K562 (cell line): ENCODE data around the gene SIMC1. TPM values are rescaled to one million over a fixed set of nuclear protein-coding genes. Genes with fewer than 3 reads are reported as not detected.

ENCODE experiments used
- ATAC-seq: fragments of 200-7000 bp; cut with Tn5 transposase; 3 replicates; pipeline ENCODE4 v1.9.1; 2020; ENCODE audit warnings: moderate library complexity
- BruUV-seq: library from RNA; stranded (reverse); fragments of 400-500 nt; replicated peaks from 2 replicates; lab custom pipeline; 2021; lab: Mats Ljungman, UMichigan
- CTCF ChIA-PET: fragments of 300-600 bp; formaldehyde crosslinking; extraction: SDS; loops from one replicate; lab custom pipeline; 2021; ENCODE audit warnings: low intra/inter-chr PET ratio; lab: Yijun Ruan, JAX
- POLR2A ChIA-PET: fragments of 300-600, 350-650 bp; sonication (Branson Sonifier 250); formaldehyde crosslinking; extraction: SDS; loops from one replicate; lab custom pipeline; 2021; ENCODE audit warnings: antibody characterized with exemption, inconsistent platforms; lab: Yijun Ruan, JAX
- DNase-seq, 4 experiments: peaks; one replicate each; pipeline versions ENCODE4 v3.0.0 to v3.0.0-alpha.2; 2011 to 2018; ENCODE audit warnings: low spot score in 3 of 4, mixed read lengths in 3 of 4; ENCODE audit errors: extremely low read depth in 1 of 4
- FAIRE-seq: peaks from 2 replicates; lab custom pipeline; 2011; peaks lifted over from hg19 to GRCh38; lab: Jason Lieb, UNC
- H2AFZ ChIP-seq: 2 replicates; pipeline ENCODE4 v1.6.0; 2011; ENCODE audit warnings: low read depth, low read length, control low read depth, inconsistent platforms
- H3K27ac ChIP-seq: fragments of 200-600 bp; 3 replicates; pipeline ENCODE4 v1.8.0; 2011; ENCODE audit warnings: low read depth, mild to moderate bottlenecking, control low read depth, inconsistent platforms, low read length, moderate library complexity, mixed read lengths; ENCODE audit errors: extremely low read depth
- H3K27me3 ChIP-seq, 2 experiments: fragments of 300-600 bp in 1 of 2; 2 replicates in 1 of 2; 3 replicates in 1 of 2; pipeline versions ENCODE4 v1.6.0 to v1.8.0; 2011; ENCODE audit warnings: inconsistent platforms in 2 of 2, low read length in 2 of 2, mild to moderate bottlenecking in 1 of 2, mixed read lengths in 1 of 2, moderate library complexity in 1 of 2; ENCODE audit not compliant: control insufficient read depth in 2 of 2, insufficient read depth in 2 of 2
- H3K36me3 ChIP-seq: fragments of 300-600 bp; 3 replicates; pipeline ENCODE4 v1.8.0; 2011; ENCODE audit warnings: mild to moderate bottlenecking, low read length, inconsistent platforms; ENCODE audit not compliant: control insufficient read depth, insufficient read depth
- H3K4me1 ChIP-seq, 2 experiments: fragments of 200-600 bp in 1 of 2; replicated peaks in 1 of 2; 2 replicates in 1 of 2; 3 replicates in 1 of 2; pipeline versions ENCODE4 v1.5.1 to v1.8.0; 2011; ENCODE audit warnings: inconsistent platforms in 2 of 2, low read length in 2 of 2, mild to moderate bottlenecking in 1 of 2, mixed read lengths in 1 of 2, moderate library complexity in 1 of 2; ENCODE audit not compliant: control insufficient read depth in 2 of 2, insufficient read depth in 2 of 2
- H3K4me2 ChIP-seq: 2 replicates; pipeline ENCODE4 v1.6.1; 2011; ENCODE audit warnings: low read length, control low read depth, inconsistent platforms, mixed read lengths; ENCODE audit not compliant: insufficient read depth
- H3K4me3 ChIP-seq: fragments of 200-600 bp; sonication (generic), shearing (Covaris generic); 2 replicates; pipeline ENCODE4 v1.5.1; 2016; ENCODE audit warnings: control low read depth, inconsistent platforms
- H3K79me2 ChIP-seq: fragments of 200-600 bp; 3 replicates; pipeline ENCODE4 v1.8.0; 2011; ENCODE audit warnings: low read length, inconsistent platforms; ENCODE audit not compliant: control insufficient read depth, insufficient read depth
- H3K9ac ChIP-seq, 2 experiments: 2 replicates each; pipeline versions ENCODE4 v1.6.0 to v1.6.1; 2011; ENCODE audit warnings: low read depth in 2 of 2, low read length in 2 of 2, control low read depth in 1 of 2, inconsistent platforms in 1 of 2, mild to moderate bottlenecking in 1 of 2, mixed read lengths in 1 of 2; ENCODE audit not compliant: insufficient read depth in 1 of 2
- H3K9me1 ChIP-seq: one replicate; pipeline ENCODE4 v1.6.0; 2011; ENCODE audit warnings: inconsistent platforms, mild to moderate bottlenecking, low read length, moderate library complexity; ENCODE audit not compliant: control insufficient read depth, insufficient read depth
- H3K9me3 ChIP-seq: replicated peaks from 2 replicates; pipeline ENCODE4 v1.5.1; 2011; ENCODE audit warnings: low read depth, low read length, inconsistent platforms; ENCODE audit not compliant: control insufficient read depth, insufficient read depth
- H4K20me1 ChIP-seq: replicated peaks from 2 replicates; pipeline ENCODE4 v1.6.1; 2011; ENCODE audit warnings: low read length, inconsistent platforms, mixed read lengths; ENCODE audit not compliant: control insufficient read depth, insufficient read depth
- CAMTA2 ChIP-seq: fragments of 250-450 bp; sonication (Bioruptor Pico); conservative IDR thresholded peaks from 2 replicates; pipeline ENCODE4 v1.5.1; 2022
- KLF13 ChIP-seq: fragments of 450-650 bp; IDR thresholded peaks from 2 replicates; pipeline ENCODE4 v1.6.1; 2016; ENCODE audit warnings: missing genetic modification characterization, low read depth, mild to moderate bottlenecking, missing compliant biosample characterization, moderate library complexity, borderline replicate concordance
- STAG1 ChIP-seq: sonication (generic); formaldehyde crosslinking; IDR thresholded peaks from 2 replicates; pipeline ENCODE4 v1.5.0; 2020; ENCODE audit warnings: missing genetic modification reagents, borderline replicate concordance
- ZNF740 ChIP-seq, 3 experiments: fragments of 200-800 bp in 1 of 3; sonication (Bioruptor generic) in 1 of 3; sonication (generic) in 1 of 3; formaldehyde crosslinking in 1 of 3; IDR thresholded peaks; 2 replicates each; pipeline versions ENCODE4 v1.6.1 to v1.8.0; 2016 to 2022; ENCODE audit warnings: mild to moderate bottlenecking in 2 of 3, missing compliant biosample characterization in 2 of 3, missing genetic modification characterization in 2 of 3, missing genetic modification reagents in 1 of 3
- WGBS: fragments of 100-300 bp; shearing (Covaris generic); methylation state at CpG from one replicate; pipeline ENCODE4 v1.1.6; 2016; ENCODE audit warnings: low coverage, mixed read lengths; ENCODE audit not compliant: insufficient coverage; ENCODE audit errors: missing lambda C conversion rate; 5-methylcytosine and 5-hydroxymethylcytosine counted together
- in situ Hi-C: fragments of 300-500 bp; cut with MboI; formaldehyde crosslinking; loops from 4 replicates; pipeline ENCODE4 v1.15.0; 2018; ENCODE audit warnings: inconsistent platforms, mixed read lengths
- intact Hi-C: fragments of 100-400 bp; cut with micrococcal nuclease; formaldehyde crosslinking; loops from 2 replicates; pipeline ENCODE4 v1.14.2; 2022
- polyA plus RNA-seq, 8 experiments: library from polyadenylated mRNA; depleted of rRNA in 4 of 8; stranded (reverse) in 5 of 8; unstranded in 3 of 8; fragments of >200 nt; fragmentation: Nextera tagmentation in 2 of 8; fragmentation: Illumina TruSeq in 1 of 8; extraction: Ambion mirVana in 2 of 8; extraction: Trizol in 1 of 8; gene quantifications; 2 replicates each; pipeline versions ENCODE4 v1.2.1 to v1.2.3, GENCODE V29; 2011 to 2014; ENCODE audit warnings: inconsistent platforms in 1 of 8, missing spikeins in 1 of 8
- total RNA-seq, 7 experiments: library from RNA; depleted of rRNA in 6 of 7; stranded (reverse); fragments of >200 nt in 6 of 7; fragmentation: Illumina TruSeq in 2 of 7; extraction: Trizol in 2 of 7; gene quantifications; 2 replicates each; pipeline versions ENCODE4 v1.2.1 to v1.2.3, GENCODE V29; 2011 to 2021; ENCODE audit warnings: low replicate concordance in 1 of 7
- TF ChIP-seq, protein P1 (sequence below): fragments of 450-650 bp; formaldehyde crosslinking; IDR thresholded peaks from 2 replicates; pipeline ENCODE4 v1.4.0; 2020; ENCODE audit warnings: mild to moderate bottlenecking
- TF ChIP-seq, protein P2 (sequence below): fragments of 250-450 bp; sonication (Bioruptor Pico); IDR thresholded peaks from 2 replicates; pipeline ENCODE4 v1.8.0; 2022; ENCODE audit warnings: inconsistent platforms

The SIMC1 gene
- total and polyA plus RNA-seq, 9 of the 15 experiments (the other 6 are each of a cell fraction or from before 2014, with no cell fraction given) = 7.2 to 36.3 (median 14.7) TPM

DNA sequence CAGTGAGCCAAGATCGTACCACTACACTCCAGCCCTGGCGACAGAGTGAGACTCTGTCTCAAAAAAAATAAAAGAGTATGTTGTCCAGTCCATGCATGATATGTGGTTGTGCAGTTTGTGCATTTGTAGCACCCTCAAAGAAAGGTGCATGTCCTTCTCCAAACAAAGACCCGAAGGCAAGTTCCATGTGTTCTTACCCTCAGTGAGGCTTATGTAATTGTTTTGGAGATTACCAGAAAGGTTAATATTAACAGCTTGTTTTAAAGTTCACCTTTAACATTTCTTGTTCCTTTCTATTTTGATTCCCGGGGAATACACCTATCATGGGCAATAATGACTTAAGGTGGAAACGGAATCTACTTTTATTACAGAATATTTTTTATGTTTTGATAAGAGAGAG lies 101.1 kb downstream of the SIMC1 start:
- FAIRE-seq (no peak), ATAC-seq (no peak), DNase-seq (no peak)
- in situ Hi-C loops = no loop called here
- intact Hi-C loops = no loop called here
- TF ChIP-seq, protein P1, sequence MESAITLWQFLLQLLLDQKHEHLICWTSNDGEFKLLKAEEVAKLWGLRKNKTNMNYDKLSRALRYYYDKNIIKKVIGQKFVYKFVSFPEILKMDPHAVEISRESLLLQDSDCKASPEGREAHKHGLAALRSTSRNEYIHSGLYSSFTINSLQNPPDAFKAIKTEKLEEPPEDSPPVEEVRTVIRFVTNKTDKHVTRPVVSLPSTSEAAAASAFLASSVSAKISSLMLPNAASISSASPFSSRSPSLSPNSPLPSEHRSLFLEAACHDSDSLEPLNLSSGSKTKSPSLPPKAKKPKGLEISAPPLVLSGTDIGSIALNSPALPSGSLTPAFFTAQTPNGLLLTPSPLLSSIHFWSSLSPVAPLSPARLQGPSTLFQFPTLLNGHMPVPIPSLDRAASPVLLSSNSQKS (CRISPR knock-in tag) = no peak
- TF ChIP-seq CAMTA2 (no peak), ZNF740 (CRISPR knock-in tag; IDR thresholded peaks at IDR 0.05) (no peak), ZNF740 (tag; IDR thresholded peaks at IDR 0.05) (no peak), STAG1 (CRISPR knock-in tag) (no peak), KLF13 (tag) (no peak)
- TF ChIP-seq, protein P2, sequence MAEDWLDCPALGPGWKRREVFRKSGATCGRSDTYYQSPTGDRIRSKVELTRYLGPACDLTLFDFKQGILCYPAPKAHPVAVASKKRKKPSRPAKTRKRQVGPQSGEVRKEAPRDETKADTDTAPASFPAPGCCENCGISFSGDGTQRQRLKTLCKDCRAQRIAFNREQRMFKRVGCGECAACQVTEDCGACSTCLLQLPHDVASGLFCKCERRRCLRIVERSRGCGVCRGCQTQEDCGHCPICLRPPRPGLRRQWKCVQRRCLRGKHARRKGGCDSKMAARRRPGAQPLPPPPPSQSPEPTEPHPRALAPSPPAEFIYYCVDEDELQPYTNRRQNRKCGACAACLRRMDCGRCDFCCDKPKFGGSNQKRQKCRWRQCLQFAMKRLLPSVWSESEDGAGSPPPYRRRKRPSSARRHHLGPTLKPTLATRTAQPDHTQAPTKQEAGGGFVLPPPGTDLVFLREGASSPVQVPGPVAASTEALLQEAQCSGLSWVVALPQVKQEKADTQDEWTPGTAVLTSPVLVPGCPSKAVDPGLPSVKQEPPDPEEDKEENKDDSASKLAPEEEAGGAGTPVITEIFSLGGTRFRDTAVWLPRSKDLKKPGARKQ (CRISPR knock-in tag) = no peak
- H3K4me2 ChIP-seq = no peak overlapping the region
- no peak overlapping the region for H2AFZ ChIP-seq
- peaks cover 51% of the 10 kb centered on the region for H3K36me3 ChIP-seq
- no peak overlapping the region for H3K4me3 ChIP-seq
- H3K9me1 ChIP-seq = peaks cover 4% of the 10 kb centered on the region
- H3K4me1 ChIP-seq = peaks cover 4 to 9% of the 10 kb centered on the region in 2 experiments; a peak in 4 of 5 replicates
- H3K27ac ChIP-seq = no peak overlapping the region
- WGBS = 84% methylated on average over 5 of the region's 5 CpGs
- H3K9ac ChIP-seq = no peak overlapping the region
- ChIA-PET POLR2A (interaction anchor here (1.2 to 1.3 kb wide), 2 partner anchors 9 to 20 kb away, joined by 4 read pairs; no protein-coding TSS in a partner anchor), CTCF (no interaction called here)
- H4K20me1 ChIP-seq = no peaks in the 10 kb centered on the region
- no TSS peak for BruUV-seq
- H3K79me2 ChIP-seq = no peaks in the 10 kb centered on the region
- no peaks in the 10 kb centered on the region for H3K9me3 ChIP-seq
- H3K27me3 ChIP-seq = no peaks in the 10 kb centered on the region
